ENCODE data around the gene TTC13.
A peak's percentile ranks its signal among the peaks of the same experiment; 100 is the strongest.

DNA sequence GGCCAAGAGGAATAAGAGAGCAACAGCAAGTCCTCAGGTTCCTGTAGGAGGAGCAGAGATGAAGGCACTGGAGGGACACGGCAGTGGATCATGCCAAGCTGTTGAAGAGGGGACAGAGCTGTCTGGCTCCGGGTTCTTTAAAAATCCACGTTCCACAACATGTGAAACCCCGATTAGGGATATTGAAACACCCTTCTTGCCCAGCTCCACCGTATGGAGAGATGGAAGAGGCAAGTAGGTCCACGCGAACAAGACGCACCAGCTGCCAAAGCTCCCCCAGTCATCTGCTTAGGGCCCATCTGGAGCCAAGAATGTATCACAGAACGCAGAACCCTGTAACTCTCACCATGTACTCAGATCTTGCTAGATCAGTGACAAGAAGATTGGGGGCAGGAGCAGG lies 114.2 kb downstream of the TTC13 start:
- TF ChIP-seq, protein P1, sequence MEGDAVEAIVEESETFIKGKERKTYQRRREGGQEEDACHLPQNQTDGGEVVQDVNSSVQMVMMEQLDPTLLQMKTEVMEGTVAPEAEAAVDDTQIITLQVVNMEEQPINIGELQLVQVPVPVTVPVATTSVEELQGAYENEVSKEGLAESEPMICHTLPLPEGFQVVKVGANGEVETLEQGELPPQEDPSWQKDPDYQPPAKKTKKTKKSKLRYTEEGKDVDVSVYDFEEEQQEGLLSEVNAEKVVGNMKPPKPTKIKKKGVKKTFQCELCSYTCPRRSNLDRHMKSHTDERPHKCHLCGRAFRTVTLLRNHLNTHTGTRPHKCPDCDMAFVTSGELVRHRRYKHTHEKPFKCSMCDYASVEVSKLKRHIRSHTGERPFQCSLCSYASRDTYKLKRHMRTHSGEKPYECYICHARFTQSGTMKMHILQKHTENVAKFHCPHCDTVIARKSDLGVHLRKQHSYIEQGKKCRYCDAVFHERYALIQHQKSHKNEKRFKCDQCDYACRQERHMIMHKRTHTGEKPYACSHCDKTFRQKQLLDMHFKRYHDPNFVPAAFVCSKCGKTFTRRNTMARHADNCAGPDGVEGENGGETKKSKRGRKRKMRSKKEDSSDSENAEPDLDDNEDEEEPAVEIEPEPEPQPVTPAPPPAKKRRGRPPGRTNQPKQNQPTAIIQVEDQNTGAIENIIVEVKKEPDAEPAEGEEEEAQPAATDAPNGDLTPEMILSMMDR (IDR thresholded peaks at IDR 0.05), result no peak
- peak in 1 of 4 donors; percentile 34 for TF ChIP-seq POLR2AphosphoS5 (IDR thresholded peaks at IDR 0.05)
- no peak for TF ChIP-seq POLR2A (IDR thresholded peaks at IDR 0.05)
- no peak for TF ChIP-seq EP300 (IDR thresholded peaks at IDR 0.05)

All from sigmoid colon (tissue), 4 donors.